Progenitor cell of endocrine pancreas (in vitro differentiated cells): ENCODE data around the gene ZSCAN2. TPM values are rescaled to one million over a fixed set of nuclear protein-coding genes. Genes with fewer than 3 reads are reported as not detected.
"Not testable (repeated sequence)": the region's sequence is repeated elsewhere in the genome, so short reads cannot be mapped to it uniquely, and the experiment has no call there.

ENCODE experiments used
- DNase-seq: peaks from one replicate; pipeline ENCODE4 v3.0.0; 2021; ENCODE audit warnings: low spot score; ENCODE audit not compliant: unreplicated experiment
- H3K27ac Mint-ChIP-seq: 2 replicates; pipeline ENCODE4 v1.8.0; 2021; ENCODE audit warnings: mild to moderate bottlenecking, moderate library complexity, mixed read lengths
- H3K27me3 Mint-ChIP-seq: 2 replicates; pipeline ENCODE4 v1.8.0; 2021; ENCODE audit warnings: mixed read lengths
- H3K36me3 Mint-ChIP-seq: 2 replicates; pipeline ENCODE4 v1.8.0; 2022; ENCODE audit warnings: mixed read lengths; ENCODE audit not compliant: insufficient read depth
- H3K4me1 Mint-ChIP-seq: 2 replicates; pipeline ENCODE4 v1.8.0; 2021; ENCODE audit warnings: low read depth, mixed read lengths
- H3K4me3 Mint-ChIP-seq: 2 replicates; pipeline ENCODE4 v1.8.0; 2021; ENCODE audit warnings: low read depth, mild to moderate bottlenecking, moderate library complexity, mixed read lengths
- H3K9me3 Mint-ChIP-seq: 2 replicates; pipeline ENCODE4 v1.8.0; 2021; ENCODE audit warnings: low read depth, mixed read lengths
- CTCF ChIP-seq: fragments of 200-600 bp; sonication (generic); IDR thresholded peaks from one replicate; pipeline ENCODE4 v1.5.0; 2021; ENCODE audit warnings: antibody characterized with exemption, mild to moderate bottlenecking; ENCODE audit not compliant: unreplicated experiment
- long read RNA-seq: library from polyadenylated mRNA; unstranded; transcript quantifications from one replicate; pipeline ENCODE4 v2.0.0, GENCODE V29; 2020
- total RNA-seq: library from RNA; stranded (reverse); gene quantifications from 2 replicates; pipeline ENCODE4 v1.2.1, GENCODE V29; 2021

The ZSCAN2 gene
- total RNA-seq = 44.6 and 46.7 TPM in 2 replicates
- long read RNA-seq, transcript ZSCAN2-214 (3 exons, 2,242 nt) = major isoform, 32 of 57 reads
- long read RNA-seq, transcript ZSCAN2-207 (3 exons, 3,813 nt) = minor isoform, 14 of 57 reads
- long read RNA-seq, partial matches to known transcripts = 5 of 57 reads
- long read RNA-seq, other reads (novel, unspliced or antisense) = 6 of 57 reads

GRCh38 chr15:84600687-84601554, at the start of gene ZSCAN2:
TSS of gene ZSCAN2 (plus strand) at chr15:84601009. CDS start at chr15:84603928, 2,919 bp downstream.
- no peak for TF ChIP-seq CTCF

GRCh38 chr15:84551624-84552023, 49.2 kb upstream of the ZSCAN2 start:
- H3K27ac Mint-ChIP-seq, H3K4me3 Mint-ChIP-seq, H3K4me1 Mint-ChIP-seq, H3K9me3 Mint-ChIP-seq, DNase-seq, H3K27me3 Mint-ChIP-seq: not testable (repeated sequence)
- H3K36me3 Mint-ChIP-seq = peaks cover 21% of the 10 kb centered on the region

More at GRCh38 chr15:84600687-84601554, at the start of gene ZSCAN2:
- no peaks in the 10 kb centered on the region for H3K27me3 Mint-ChIP-seq
- peak within 1 kb of the TSS; percentile 97 for H3K27ac Mint-ChIP-seq
- H3K9me3 Mint-ChIP-seq = no peaks in the 10 kb centered on the region
- peaks cover 16% of the 10 kb centered on the region for H3K36me3 Mint-ChIP-seq
- peak within 1 kb of the TSS; percentile 94 for H3K4me3 Mint-ChIP-seq
- peak; percentile 94 for DNase-seq
- peaks cover 24% of the 10 kb centered on the region for H3K4me1 Mint-ChIP-seq

- H3K4me1 Mint-ChIP-seq = peaks cover 4% of the 10 kb centered on the region
- no peaks in the 10 kb centered on the region for H3K27me3 Mint-ChIP-seq
- H3K27ac Mint-ChIP-seq = no peak overlapping the region
- TF ChIP-seq CTCF = no peak
- no peak for DNase-seq
- peaks cover 4% of the 10 kb centered on the region for H3K9me3 Mint-ChIP-seq
- peaks cover 23% of the 10 kb centered on the region for H3K36me3 Mint-ChIP-seq
- no peak overlapping the region for H3K4me3 Mint-ChIP-seq
Measured at GRCh38 chr15:84552896-84553295, 47.9 kb upstream of the ZSCAN2 start.

- not testable (repeated sequence) for H3K36me3 Mint-ChIP-seq, H3K4me3 Mint-ChIP-seq, H3K27me3 Mint-ChIP-seq, H3K9me3 Mint-ChIP-seq, H3K27ac Mint-ChIP-seq, H3K4me1 Mint-ChIP-seq, DNase-seq
Measured at GRCh38 chr15:84556690-84557089, 44.1 kb upstream of the ZSCAN2 start.

GRCh38 chr15:84568021-84568420, 32.8 kb upstream of the ZSCAN2 start:
- DNase-seq, H3K27me3 Mint-ChIP-seq, H3K4me1 Mint-ChIP-seq, H3K27ac Mint-ChIP-seq, H3K9me3 Mint-ChIP-seq, H3K36me3 Mint-ChIP-seq: not testable (repeated sequence)
- H3K4me3 Mint-ChIP-seq = peak overlapping the region; percentile 14

GRCh38 chr15:84570164-84570735, 30.6 kb upstream of the ZSCAN2 start:
- DNase-seq = peak; percentile 44
- H3K9me3 Mint-ChIP-seq = no peaks in the 10 kb centered on the region
- H3K27me3 Mint-ChIP-seq = peaks cover 6% of the 10 kb centered on the region
- peak overlapping the region; percentile 87 for H3K4me3 Mint-ChIP-seq
- H3K27ac Mint-ChIP-seq = peak overlapping the region; percentile 97
- no peak for TF ChIP-seq CTCF
- H3K36me3 Mint-ChIP-seq = peaks cover 5% of the 10 kb centered on the region
- peaks cover 9% of the 10 kb centered on the region for H3K4me1 Mint-ChIP-seq
